Activated CD4-positive, alpha-beta T cell treated with anti-CD3 and anti-CD28 coated beads, Interleukin-2, amount 50 U/mL, for 4 hours (primary cell): ENCODE results near the gene FOXO3B.
"Not testable (repeated sequence)": the region's sequence is repeated elsewhere in the genome, so short reads cannot be mapped to it uniquely, and the experiment has no call there.

Experiments used
- DNase-seq, 2 experiments: peaks; one replicate each; pipeline ENCODE4 v3.0.0-alpha.2; 2020

FOXO3B gene

GRCh38 chr17:18644291-18644690 is 37.8 kb downstream of the FOXO3B start, which contains the start of gene TBC1D28:
Gene TBC1D28, minus strand, starts transcription at chr17:18644391. Its CDS starts 3,039 bp downstream, at chr17:18641352.
- not testable (repeated sequence) for DNase-seq

GRCh38 chr17:18643124-18643523 is 39.0 kb downstream of the FOXO3B start:
- DNase-seq, result not testable (repeated sequence)

GRCh38 chr17:18638357-18638756 is 43.8 kb downstream of the FOXO3B start:
- DNase-seq, result not testable (repeated sequence)

- DNase-seq, result not testable (repeated sequence)
Measured at GRCh38 chr17:18636237-18636636, 45.9 kb downstream of the FOXO3B start.

GRCh38 chr17:18635773-18636172 is 46.3 kb downstream of the FOXO3B start:
- not testable (repeated sequence) for DNase-seq

- not testable (repeated sequence) for DNase-seq
Measured at GRCh38 chr17:18634550-18635263, 47.4 kb downstream of the FOXO3B start.
